Measurements from ENCODE around the gene MMGT1.

The MMGT1 gene

GRCh38 chrX:135973548-135974278, at the start of gene MMGT1:
MMGT1 (minus strand) TSS chrX:135973988; CDS start chrX:135973675, 313 bp downstream.
- peak; percentile 85 for DNase-seq (ENCODE audit: low spot score)

GRCh38 chrX:136021903-136022302, 48.1 kb upstream of the MMGT1 start:
- no peak for DNase-seq (ENCODE audit: low spot score)

GRCh38 chrX:136021160-136021559, 47.4 kb upstream of the MMGT1 start:
- DNase-seq (ENCODE audit: low spot score): no peak

- no peak for DNase-seq (ENCODE audit: low spot score)
Measured at GRCh38 chrX:136019226-136019625, 45.4 kb upstream of the MMGT1 start.

- DNase-seq (ENCODE audit: low spot score): no peak
Measured at GRCh38 chrX:136016881-136017280, 43.1 kb upstream of the MMGT1 start.

- DNase-seq (ENCODE audit: low spot score): no peak
Measured at GRCh38 chrX:136015016-136015415, 41.2 kb upstream of the MMGT1 start.

GRCh38 chrX:135988245-135988644, 14.5 kb upstream of the MMGT1 start:
- no peak for DNase-seq (ENCODE audit: low spot score)

GRCh38 chrX:135985973-135986310, 12.2 kb upstream of the MMGT1 start:
- DNase-seq (ENCODE audit: low spot score): no peak

GRCh38 chrX:135985157-135985972, 11.6 kb upstream of the MMGT1 start, which contains the start of gene SLC9A6:
SLC9A6 (plus strand) TSS chrX:135985435; CDS start chrX:135985659, 224 bp downstream.
- peak; percentile 77 for DNase-seq (ENCODE audit: low spot score)

- peak; percentile 5 for DNase-seq (ENCODE audit: low spot score)
Measured at GRCh38 chrX:135984791-135985156, 11.0 kb upstream of the MMGT1 start.

GRCh38 chrX:135984256-135984655, 10.5 kb upstream of the MMGT1 start:
- DNase-seq (ENCODE audit: low spot score): no peak

- DNase-seq (ENCODE audit: low spot score): no peak
Measured at GRCh38 chrX:135982860-135983259, 9.1 kb upstream of the MMGT1 start.

- no peak for DNase-seq (ENCODE audit: low spot score)
Measured at GRCh38 chrX:135981668-135982067, 7.9 kb upstream of the MMGT1 start.

- DNase-seq (ENCODE audit: low spot score): no peak
Measured at GRCh38 chrX:135981010-135981409, 7.2 kb upstream of the MMGT1 start.

- peak; percentile 2 for DNase-seq (ENCODE audit: low spot score)
Measured at GRCh38 chrX:135977611-135978010, 3.8 kb upstream of the MMGT1 start.

- no peak for DNase-seq (ENCODE audit: low spot score)
Measured at GRCh38 chrX:135975421-135975820, 1.6 kb upstream of the MMGT1 start.

GRCh38 chrX:135974279-135974856, 580 bp upstream of the MMGT1 start:
- peak; percentile 32 for DNase-seq (ENCODE audit: low spot score)

GRCh38 chrX:135973025-135973547, 702 bp downstream of the MMGT1 start:
- DNase-seq (ENCODE audit: low spot score): peak; percentile 9

- DNase-seq (ENCODE audit: low spot score): no peak
Measured at GRCh38 chrX:135951291-135951690, 22.5 kb downstream of the MMGT1 start.

GRCh38 chrX:135944486-135944885, 29.3 kb downstream of the MMGT1 start:
- DNase-seq (ENCODE audit: low spot score): no peak

- DNase-seq (ENCODE audit: low spot score): peak; percentile 48
Measured at GRCh38 chrX:135931644-135932487, 41.9 kb downstream of the MMGT1 start.

GRCh38 chrX:135927897-135928296, 45.9 kb downstream of the MMGT1 start:
- DNase-seq (ENCODE audit: low spot score): no peak

Measured in SW480 (cell line).